GM12878 (cell line): ENCODE data around the gene STAG2. TPM values are rescaled to one million over a fixed set of nuclear protein-coding genes. Genes with fewer than 3 reads are reported as not detected.

Experiments used
- CBX3 ChIP-seq: fragments of 200-600 bp; sonication (generic); IDR thresholded peaks from 2 replicates; pipeline ENCODE4 v1.6.1; 2016; ENCODE audit warnings: low read depth, borderline replicate concordance
- CBX5 ChIP-seq: sonication (generic); IDR thresholded peaks from 2 replicates; pipeline ENCODE4 v1.6.1; 2016; ENCODE audit warnings: low read depth, moderate library complexity, mild to moderate bottlenecking, inconsistent platforms
- CEBPB ChIP-seq, 2 experiments: fragments of 150-350 bp in 1 of 2; IDR thresholded peaks; 2 replicates each; pipeline ENCODE4 v1.6.1; 2012 to 2014; ENCODE audit warnings: low read depth in 2 of 2, low read length in 2 of 2, borderline replicate concordance in 1 of 2, inconsistent platforms in 1 of 2
- FOXK2 ChIP-seq: fragments of 450-650 bp; IDR thresholded peaks from 2 replicates; pipeline ENCODE4 v1.6.1; 2017; ENCODE audit warnings: mild to moderate bottlenecking, moderate library complexity
- HCFC1 ChIP-seq: fragments of 150-350 bp; IDR thresholded peaks from 2 replicates; pipeline ENCODE4 v1.6.1; 2014; ENCODE audit warnings: low read length
- KDM1A ChIP-seq: fragments of 200-600 bp; sonication (generic); IDR thresholded peaks from 2 replicates; pipeline ENCODE4 v1.6.1; 2016; ENCODE audit warnings: borderline replicate concordance
- MEF2A ChIP-seq: IDR thresholded peaks from 2 replicates; pipeline ENCODE4 v1.6.1; 2011; ENCODE audit warnings: low read depth, mild to moderate bottlenecking, low read length, moderate library complexity; ENCODE audit not compliant: insufficient read depth
- MYB ChIP-seq: fragments of 150-350 bp; IDR thresholded peaks from 2 replicates; pipeline ENCODE4 v1.6.1; 2014; ENCODE audit warnings: mild to moderate bottlenecking, low read depth, low read length, borderline replicate concordance
- NFIC ChIP-seq: IDR thresholded peaks from 2 replicates; pipeline ENCODE4 v1.6.1; 2012; ENCODE audit warnings: low read depth, mild to moderate bottlenecking, inconsistent platforms, low read length, moderate library complexity
- PAX8 ChIP-seq: fragments of 450-650 bp; IDR thresholded peaks from 2 replicates; pipeline ENCODE4 v1.6.1; 2017; ENCODE audit warnings: mild to moderate bottlenecking, moderate library complexity
- POLR2A ChIP-seq: IDR thresholded peaks from 2 replicates; pipeline ENCODE4 v1.6.1; 2011; ENCODE audit warnings: low read depth, mild to moderate bottlenecking, low read length
- POLR2AphosphoS5 ChIP-seq: IDR thresholded peaks from 2 replicates; pipeline ENCODE4 v1.6.1; 2011; ENCODE audit warnings: mild to moderate bottlenecking, low read length, inconsistent platforms
- SMC3 ChIP-seq: IDR thresholded peaks from 2 replicates; pipeline ENCODE4 v1.6.1; 2011; ENCODE audit warnings: low read length, improper control_type of control experiment, borderline replicate concordance
- YY1 ChIP-seq: IDR thresholded peaks from 2 replicates; pipeline ENCODE4 v1.6.1; 2011; ENCODE audit warnings: low read depth, mild to moderate bottlenecking, low read length
- ZNF24 ChIP-seq: fragments of 450-650 bp; IDR thresholded peaks from 2 replicates; pipeline ENCODE4 v1.6.1; 2017; ENCODE audit warnings: antibody characterized with exemption, mild to moderate bottlenecking
- polyA plus RNA-seq, 11 experiments: library from polyadenylated mRNA; depleted of rRNA in 4 of 11; unstranded in 6 of 11; stranded (reverse) in 5 of 11; fragments of >200 nt; fragmentation: Nextera tagmentation in 4 of 11; fragmentation: Illumina TruSeq in 1 of 11; extraction: Ambion mirVana in 4 of 11; extraction: Trizol in 1 of 11; gene quantifications; 1 replicate in 1 of 11; 2 replicates in 10 of 11; pipeline versions ENCODE4 v1.2.1 to v1.2.3, GENCODE V29; 2011 to 2016; ENCODE audit warnings: inconsistent platforms in 2 of 11, missing spikeins in 2 of 11, low read depth in 1 of 11
- total RNA-seq, 4 experiments: library from RNA; depleted of rRNA in 3 of 4; stranded (reverse); fragments of >200 nt in 3 of 4; fragmentation: Illumina TruSeq in 1 of 4; extraction: Trizol in 1 of 4; gene quantifications; 2 replicates each; pipeline versions ENCODE4 v1.2.1 to v1.2.3, GENCODE V29; 2013 to 2021
- TF ChIP-seq, protein P1 (sequence below): IDR thresholded peaks from 2 replicates; pipeline ENCODE4 v1.6.1; 2012; ENCODE audit warnings: low read length, inconsistent platforms
- TF ChIP-seq, protein P2 (sequence below): fragments of 450-650 bp; formaldehyde crosslinking; IDR thresholded peaks from 2 replicates; pipeline ENCODE4 v1.4.0; 2020; ENCODE audit warnings: mild to moderate bottlenecking, moderate library complexity
- TF ChIP-seq, protein P3 (sequence below): fragments of 450-650 bp; IDR thresholded peaks from 2 replicates; pipeline ENCODE4 v1.6.1; 2017; ENCODE audit warnings: antibody characterized with exemption, mild to moderate bottlenecking, moderate library complexity
- TF ChIP-seq, protein P4 (sequence below): fragments of 450-650 bp; IDR thresholded peaks from 2 replicates; pipeline ENCODE4 v1.6.1; 2018; ENCODE audit warnings: mild to moderate bottlenecking, low read depth, moderate library complexity; ENCODE audit not compliant: partially characterized antibody
- TF ChIP-seq, protein P5 (sequence below): IDR thresholded peaks from 2 replicates; pipeline ENCODE4 v1.6.1; 2012; ENCODE audit warnings: low read depth, low read length, improper control_type of control experiment

Gene STAG2
- total and polyA plus RNA-seq, 10 of the 15 experiments (the other 5 are each of a cell fraction or from before 2014, with no cell fraction given): 26.9 to 84.2 (median 46.7) TPM

DNA sequence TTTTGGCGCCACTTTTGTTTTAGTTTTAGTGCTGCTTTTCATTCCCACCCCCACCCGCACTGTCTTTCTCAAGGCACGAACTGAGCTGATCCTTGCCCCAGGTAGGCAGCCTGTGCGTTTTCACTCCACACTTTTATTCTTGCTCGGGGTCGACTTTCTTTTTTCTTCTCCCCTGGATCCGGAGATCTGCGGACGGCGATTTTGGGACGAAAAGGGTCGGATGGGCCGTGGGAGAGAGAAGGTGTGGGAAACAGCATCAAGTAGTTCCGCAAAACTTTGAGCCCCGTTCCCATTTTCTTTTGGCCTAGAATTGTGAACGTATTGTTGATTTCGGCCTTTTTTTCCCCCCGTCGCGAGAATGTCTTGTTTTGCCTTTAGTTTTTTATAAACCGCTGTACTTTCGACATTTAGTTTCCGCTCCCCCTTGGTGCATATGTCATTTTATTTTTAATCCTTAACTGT lies 531 bp downstream of the STAG2 start (continued):
- no peak for TF ChIP-seq CBX3
- no peak for TF ChIP-seq KDM1A
- no peak for TF ChIP-seq HCFC1
- no peak for TF ChIP-seq CBX5
- no peak for TF ChIP-seq ZNF24
- TF ChIP-seq MYB: no peak
- TF ChIP-seq CEBPB (IDR thresholded peaks at IDR 0.05; ENCODE audit: borderline replicate concordance in 1 of 2, low read depth in 2 of 2, low read length in 2 of 2): no peak
- peak; percentile 13; the same call in 1 of the 2 replicates for TF ChIP-seq NFIC
- TF ChIP-seq FOXK2: no peak
- TF ChIP-seq, protein P1, sequence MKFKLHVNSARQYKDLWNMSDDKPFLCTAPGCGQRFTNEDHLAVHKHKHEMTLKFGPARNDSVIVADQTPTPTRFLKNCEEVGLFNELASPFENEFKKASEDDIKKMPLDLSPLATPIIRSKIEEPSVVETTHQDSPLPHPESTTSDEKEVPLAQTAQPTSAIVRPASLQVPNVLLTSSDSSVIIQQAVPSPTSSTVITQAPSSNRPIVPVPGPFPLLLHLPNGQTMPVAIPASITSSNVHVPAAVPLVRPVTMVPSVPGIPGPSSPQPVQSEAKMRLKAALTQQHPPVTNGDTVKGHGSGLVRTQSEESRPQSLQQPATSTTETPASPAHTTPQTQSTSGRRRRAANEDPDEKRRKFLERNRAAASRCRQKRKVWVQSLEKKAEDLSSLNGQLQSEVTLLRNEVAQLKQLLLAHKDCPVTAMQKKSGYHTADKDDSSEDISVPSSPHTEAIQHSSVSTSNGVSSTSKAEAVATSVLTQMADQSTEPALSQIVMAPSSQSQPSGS: no peak
- TF ChIP-seq, protein P2, sequence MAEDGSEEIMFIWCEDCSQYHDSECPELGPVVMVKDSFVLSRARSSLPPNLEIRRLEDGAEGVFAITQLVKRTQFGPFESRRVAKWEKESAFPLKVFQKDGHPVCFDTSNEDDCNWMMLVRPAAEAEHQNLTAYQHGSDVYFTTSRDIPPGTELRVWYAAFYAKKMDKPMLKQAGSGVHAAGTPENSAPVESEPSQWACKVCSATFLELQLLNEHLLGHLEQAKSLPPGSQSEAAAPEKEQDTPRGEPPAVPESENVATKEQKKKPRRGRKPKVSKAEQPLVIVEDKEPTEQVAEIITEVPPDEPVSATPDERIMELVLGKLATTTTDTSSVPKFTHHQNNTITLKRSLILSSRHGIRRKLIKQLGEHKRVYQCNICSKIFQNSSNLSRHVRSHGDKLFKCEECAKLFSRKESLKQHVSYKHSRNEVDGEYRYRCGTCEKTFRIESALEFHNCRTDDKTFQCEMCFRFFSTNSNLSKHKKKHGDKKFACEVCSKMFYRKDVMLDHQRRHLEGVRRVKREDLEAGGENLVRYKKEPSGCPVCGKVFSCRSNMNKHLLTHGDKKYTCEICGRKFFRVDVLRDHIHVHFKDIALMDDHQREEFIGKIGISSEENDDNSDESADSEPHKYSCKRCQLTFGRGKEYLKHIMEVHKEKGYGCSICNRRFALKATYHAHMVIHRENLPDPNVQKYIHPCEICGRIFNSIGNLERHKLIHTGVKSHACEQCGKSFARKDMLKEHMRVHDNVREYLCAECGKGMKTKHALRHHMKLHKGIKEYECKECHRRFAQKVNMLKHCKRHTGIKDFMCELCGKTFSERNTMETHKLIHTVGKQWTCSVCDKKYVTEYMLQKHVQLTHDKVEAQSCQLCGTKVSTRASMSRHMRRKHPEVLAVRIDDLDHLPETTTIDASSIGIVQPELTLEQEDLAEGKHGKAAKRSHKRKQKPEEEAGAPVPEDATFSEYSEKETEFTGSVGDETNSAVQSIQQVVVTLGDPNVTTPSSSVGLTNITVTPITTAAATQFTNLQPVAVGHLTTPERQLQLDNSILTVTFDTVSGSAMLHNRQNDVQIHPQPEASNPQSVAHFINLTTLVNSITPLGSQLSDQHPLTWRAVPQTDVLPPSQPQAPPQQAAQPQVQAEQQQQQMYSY (CRISPR knock-in tag): no peak
- TF ChIP-seq, protein P3, sequence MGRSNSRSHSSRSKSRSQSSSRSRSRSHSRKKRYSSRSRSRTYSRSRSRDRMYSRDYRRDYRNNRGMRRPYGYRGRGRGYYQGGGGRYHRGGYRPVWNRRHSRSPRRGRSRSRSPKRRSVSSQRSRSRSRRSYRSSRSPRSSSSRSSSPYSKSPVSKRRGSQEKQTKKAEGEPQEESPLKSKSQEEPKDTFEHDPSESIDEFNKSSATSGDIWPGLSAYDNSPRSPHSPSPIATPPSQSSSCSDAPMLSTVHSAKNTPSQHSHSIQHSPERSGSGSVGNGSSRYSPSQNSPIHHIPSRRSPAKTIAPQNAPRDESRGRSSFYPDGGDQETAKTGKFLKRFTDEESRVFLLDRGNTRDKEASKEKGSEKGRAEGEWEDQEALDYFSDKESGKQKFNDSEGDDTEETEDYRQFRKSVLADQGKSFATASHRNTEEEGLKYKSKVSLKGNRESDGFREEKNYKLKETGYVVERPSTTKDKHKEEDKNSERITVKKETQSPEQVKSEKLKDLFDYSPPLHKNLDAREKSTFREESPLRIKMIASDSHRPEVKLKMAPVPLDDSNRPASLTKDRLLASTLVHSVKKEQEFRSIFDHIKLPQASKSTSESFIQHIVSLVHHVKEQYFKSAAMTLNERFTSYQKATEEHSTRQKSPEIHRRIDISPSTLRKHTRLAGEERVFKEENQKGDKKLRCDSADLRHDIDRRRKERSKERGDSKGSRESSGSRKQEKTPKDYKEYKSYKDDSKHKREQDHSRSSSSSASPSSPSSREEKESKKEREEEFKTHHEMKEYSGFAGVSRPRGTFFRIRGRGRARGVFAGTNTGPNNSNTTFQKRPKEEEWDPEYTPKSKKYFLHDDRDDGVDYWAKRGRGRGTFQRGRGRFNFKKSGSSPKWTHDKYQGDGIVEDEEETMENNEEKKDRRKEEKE: no peak
- TF ChIP-seq MEF2A: no peak
- TF ChIP-seq, protein P4, sequence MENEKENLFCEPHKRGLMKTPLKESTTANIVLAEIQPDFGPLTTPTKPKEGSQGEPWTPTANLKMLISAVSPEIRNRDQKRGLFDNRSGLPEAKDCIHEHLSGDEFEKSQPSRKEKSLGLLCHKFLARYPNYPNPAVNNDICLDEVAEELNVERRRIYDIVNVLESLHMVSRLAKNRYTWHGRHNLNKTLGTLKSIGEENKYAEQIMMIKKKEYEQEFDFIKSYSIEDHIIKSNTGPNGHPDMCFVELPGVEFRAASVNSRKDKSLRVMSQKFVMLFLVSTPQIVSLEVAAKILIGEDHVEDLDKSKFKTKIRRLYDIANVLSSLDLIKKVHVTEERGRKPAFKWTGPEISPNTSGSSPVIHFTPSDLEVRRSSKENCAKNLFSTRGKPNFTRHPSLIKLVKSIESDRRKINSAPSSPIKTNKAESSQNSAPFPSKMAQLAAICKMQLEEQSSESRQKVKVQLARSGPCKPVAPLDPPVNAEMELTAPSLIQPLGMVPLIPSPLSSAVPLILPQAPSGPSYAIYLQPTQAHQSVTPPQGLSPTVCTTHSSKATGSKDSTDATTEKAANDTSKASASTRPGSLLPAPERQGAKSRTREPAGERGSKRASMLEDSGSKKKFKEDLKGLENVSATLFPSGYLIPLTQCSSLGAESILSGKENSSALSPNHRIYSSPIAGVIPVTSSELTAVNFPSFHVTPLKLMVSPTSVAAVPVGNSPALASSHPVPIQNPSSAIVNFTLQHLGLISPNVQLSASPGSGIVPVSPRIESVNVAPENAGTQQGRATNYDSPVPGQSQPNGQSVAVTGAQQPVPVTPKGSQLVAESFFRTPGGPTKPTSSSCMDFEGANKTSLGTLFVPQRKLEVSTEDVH: no peak
- TF ChIP-seq POLR2AphosphoS5: 0 out of 2 replicates have a peak, but pooled peaks have one; percentile 61
- no peak for TF ChIP-seq PAX8
- TF ChIP-seq SMC3: no peak
- TF ChIP-seq, protein P5, sequence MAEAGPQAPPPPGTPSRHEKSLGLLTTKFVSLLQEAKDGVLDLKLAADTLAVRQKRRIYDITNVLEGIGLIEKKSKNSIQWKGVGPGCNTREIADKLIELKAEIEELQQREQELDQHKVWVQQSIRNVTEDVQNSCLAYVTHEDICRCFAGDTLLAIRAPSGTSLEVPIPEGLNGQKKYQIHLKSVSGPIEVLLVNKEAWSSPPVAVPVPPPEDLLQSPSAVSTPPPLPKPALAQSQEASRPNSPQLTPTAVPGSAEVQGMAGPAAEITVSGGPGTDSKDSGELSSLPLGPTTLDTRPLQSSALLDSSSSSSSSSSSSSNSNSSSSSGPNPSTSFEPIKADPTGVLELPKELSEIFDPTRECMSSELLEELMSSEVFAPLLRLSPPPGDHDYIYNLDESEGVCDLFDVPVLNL: peak; percentile 28; the same call in 1 of the 2 replicates
- TF ChIP-seq YY1: no peak; the same call in 1 of the 2 replicates
- TF ChIP-seq POLR2A: no peak
